ENCODE results near the gene FBN3.

DNA sequence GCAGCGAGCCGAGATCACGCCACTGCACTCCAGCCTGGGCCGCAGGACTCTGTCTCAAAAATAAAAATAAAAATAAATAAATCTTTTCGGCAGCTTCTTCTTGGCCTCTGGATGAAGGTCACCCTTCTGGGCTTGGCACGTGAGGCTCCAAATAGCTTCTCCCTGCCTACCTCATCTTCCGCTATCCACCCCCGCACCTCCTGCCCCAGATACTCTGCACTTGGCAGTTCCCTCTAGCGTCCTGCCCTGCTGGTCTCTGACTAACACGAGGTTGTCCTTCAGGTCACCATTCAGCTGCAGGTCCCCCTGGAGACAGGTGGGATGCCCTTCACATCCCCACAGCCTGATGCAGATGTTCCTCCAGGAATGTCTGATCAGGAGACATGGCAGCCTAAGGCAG, 105.4 kb downstream of the FBN3 start:
- no peak for TF ChIP-seq POLR2AphosphoS5 (IDR thresholded peaks at IDR 0.05; ENCODE audit: borderline replicate concordance, low read depth, low read length)
- no peak for TF ChIP-seq EZH2 (IDR thresholded peaks at IDR 0.05)
